DMS 273 (cell line): ENCODE data around the gene LRSAM1.

Experiments
- DNase-seq: peaks from one replicate; lab custom pipeline; 2025; ENCODE audit not compliant: unreplicated experiment; lab: John Stamatoyannopoulos, UW

The LRSAM1 gene

DNA sequence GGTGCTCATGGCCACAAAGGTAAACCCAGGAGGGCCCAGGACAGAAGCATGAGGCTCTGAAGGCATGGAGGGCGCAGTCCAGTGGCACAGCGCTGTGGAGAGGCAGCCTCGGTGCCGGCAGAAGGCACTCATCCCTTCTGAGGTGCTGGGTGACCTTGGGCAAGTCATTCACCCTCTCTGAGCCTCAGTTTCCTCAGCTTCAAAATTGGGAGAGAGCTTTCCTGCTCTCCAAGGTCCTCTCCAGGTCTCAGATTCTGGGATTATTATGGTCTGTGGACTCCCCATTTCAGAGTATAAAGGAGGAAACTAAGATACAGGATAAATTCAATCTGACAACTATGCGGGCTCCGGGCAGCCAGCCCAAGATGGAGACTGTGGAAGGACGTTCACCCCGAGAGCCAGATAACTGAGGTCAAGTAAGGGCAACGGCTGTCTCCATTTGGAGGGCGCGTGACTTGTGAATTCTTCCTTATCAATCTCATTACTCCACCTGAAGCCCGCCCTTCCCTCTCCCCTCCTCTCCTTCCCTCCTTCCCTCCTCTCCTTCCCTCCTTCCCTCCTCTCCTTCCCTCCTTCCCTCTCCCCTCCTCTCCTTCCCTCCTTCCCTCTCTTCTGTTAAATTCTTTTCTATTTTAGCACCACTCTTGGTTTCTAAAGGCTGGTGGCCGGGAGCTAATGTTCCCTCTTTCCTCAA lies 58.1 kb downstream of the LRSAM1 start:
- DNase-seq = no peak

GRCh38 chr9:127509955-127510299 lies 58.6 kb downstream of the LRSAM1 start:
- no peak for DNase-seq

GRCh38 chr9:127514468-127514867 lies 63.2 kb downstream of the LRSAM1 start:
- DNase-seq = no peak

GRCh38 chr9:127516835-127517607 lies 65.7 kb downstream of the LRSAM1 start:
- DNase-seq = no peak

DNA sequence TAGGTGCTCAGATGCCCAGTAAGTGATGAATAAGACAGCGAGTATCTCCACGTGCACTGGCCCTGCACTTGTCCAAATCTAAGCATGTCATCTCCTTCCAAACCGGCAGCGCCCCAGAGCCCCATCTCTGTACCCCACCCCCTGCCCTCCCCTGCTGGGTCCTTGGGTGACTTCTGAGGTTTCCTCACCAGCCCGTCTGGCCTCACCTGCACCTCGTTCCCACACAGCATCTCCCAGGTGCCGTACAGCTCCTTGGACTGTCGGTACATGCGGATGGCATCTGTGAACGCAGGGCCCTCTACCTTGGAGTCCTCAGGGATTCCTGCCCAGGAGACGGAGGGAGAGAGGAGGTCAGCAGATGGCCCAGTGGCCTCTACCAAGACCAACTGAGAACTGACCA lies 66.3 kb downstream of the LRSAM1 start:
- no peak for DNase-seq

- no peak for DNase-seq
These were observed 67.0 kb downstream of the LRSAM1 start for GRCh38 chr9:127518091-127518856.

GRCh38 chr9:127519301-127520166 lies 68.2 kb downstream of the LRSAM1 start:
- DNase-seq = no peak

DNA sequence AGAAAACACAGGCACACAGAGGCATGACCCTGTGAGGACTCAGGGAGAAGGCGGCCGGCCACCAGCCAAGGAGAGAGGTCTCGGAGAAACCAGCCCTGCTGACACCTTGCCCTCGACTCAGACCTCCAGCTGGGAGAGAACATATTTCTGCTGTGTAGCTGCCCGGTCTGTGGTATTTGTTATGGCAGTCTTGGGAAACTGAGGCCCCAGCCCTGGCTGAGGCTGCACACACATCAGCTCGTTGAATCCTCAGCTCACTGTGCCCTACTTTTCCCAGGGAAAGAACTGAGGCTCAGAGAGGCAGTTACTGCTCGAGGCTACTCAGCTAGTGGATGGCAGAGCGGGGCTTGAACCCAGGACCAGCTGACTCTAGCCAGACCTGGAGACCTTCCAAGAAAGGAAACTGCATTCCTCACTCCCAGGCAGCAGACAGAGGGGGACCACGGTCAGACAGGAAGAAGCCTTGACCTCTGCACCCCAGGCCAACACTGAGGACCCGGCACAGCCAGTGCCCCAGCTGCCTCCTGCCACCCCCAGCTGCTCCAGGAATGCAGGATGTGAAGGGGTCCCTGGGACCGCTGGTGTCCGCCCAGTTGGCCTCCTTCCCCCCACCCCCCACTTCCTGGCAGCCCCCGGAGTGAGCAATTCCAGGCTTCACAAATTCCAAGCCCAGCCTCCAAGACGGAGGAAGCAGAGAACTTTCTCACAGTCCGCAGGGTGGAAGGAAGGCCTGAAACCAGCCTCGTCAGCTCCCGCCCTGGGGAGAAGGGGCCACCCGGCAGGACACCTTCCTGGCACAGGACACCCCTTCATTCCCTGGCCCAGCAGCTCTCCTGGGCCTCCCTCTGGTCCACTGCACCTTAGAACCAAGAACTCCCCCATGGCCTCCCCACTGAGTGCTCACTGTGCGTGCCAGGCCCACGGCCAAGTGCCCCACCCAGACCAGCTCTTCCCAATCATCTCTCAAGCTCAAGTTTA lies 69.9 kb downstream of the LRSAM1 start:
- DNase-seq = no peak

- DNase-seq = peak; percentile 30
These were observed 70.6 kb downstream of the LRSAM1 start for GRCh38 chr9:127521919-127522304.

GRCh38 chr9:127522727-127523126 lies 71.4 kb downstream of the LRSAM1 start:
- no peak for DNase-seq

DNA sequence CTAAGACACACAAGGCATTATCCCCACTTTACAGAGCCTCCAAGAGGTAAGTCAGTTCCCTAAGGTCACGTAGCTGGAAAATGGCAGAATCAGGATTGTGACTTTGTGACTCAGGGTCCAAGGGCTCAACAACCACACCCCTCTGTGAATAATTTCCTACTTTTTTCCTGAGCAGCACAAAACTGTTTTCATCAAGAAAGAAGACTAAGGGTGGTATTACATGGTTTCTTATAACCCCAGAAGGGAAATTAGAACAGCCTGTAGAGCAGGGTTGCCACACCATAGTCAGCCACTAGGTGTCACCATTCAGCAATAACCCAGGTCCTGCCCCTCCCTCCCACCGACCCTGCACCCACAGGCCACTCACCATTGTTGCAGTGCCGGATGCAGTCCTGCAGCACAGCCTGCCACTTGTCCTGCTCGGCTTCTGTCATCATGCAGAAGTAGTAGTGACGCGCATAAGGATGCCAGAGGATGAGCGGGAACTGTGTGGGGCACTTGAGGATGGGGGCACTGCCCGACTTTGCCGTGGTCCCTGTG lies 72.1 kb downstream of the LRSAM1 start:
- DNase-seq = peak; percentile 51

DNA sequence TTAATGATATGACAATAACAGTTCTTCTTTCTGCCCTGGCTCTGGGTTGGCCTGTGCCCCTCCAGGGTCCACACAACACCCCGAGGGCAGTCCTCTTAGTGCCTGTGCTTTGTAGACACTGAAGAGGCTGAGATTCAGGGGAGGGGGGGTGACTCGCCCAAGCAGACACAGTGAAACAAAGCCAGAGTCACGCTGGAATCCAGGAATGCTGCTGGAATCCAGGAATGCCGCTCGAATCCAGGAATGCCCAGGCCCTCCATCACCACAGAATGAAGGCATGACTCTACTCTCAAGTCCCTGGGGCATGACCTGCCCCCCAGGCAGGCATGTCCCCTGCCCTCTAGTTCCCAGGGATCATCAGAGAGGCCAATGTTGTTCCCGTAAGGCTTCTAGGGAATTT lies 73.1 kb downstream of the LRSAM1 start:
- DNase-seq = no peak

DNA sequence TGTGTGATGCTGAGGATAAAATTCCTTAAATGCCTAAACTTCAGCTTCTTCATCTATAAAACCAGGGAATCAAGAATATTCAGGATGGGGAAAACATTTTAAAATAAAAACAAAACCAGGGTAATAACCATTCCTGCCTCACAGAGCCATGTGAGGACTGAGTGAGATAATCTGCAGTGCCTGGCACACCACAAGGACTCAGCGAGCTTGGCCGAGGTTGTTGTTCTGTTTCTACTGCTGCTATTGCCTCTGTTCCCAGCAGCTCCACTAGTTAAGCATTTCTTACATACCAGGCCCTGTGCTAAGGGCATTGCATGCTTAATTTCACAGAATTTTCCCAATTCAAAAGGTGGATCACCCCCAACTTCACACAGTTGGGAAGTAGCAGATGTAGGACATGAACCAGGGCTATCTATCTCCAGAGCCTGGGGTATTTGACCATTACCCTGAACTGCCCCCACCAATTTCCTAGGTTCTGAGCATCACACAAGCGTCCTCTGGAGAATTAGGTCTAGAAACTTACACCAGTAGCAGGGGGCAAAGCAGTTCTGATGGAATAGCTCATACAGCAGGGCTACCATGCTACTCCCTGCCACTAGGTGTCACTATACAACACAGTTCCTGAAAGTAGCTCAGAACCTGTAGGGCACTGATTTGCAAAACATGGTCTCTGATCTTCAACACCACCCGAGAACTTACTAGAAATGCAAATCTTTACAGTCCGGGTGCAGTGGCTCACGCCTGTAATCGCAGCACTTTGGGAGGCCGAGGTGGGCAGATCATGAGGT lies 74.3 kb downstream of the LRSAM1 start:
- peak; percentile 62 for DNase-seq

GRCh38 chr9:127526655-127527559 lies 75.6 kb downstream of the LRSAM1 start:
- no peak for DNase-seq

DNA sequence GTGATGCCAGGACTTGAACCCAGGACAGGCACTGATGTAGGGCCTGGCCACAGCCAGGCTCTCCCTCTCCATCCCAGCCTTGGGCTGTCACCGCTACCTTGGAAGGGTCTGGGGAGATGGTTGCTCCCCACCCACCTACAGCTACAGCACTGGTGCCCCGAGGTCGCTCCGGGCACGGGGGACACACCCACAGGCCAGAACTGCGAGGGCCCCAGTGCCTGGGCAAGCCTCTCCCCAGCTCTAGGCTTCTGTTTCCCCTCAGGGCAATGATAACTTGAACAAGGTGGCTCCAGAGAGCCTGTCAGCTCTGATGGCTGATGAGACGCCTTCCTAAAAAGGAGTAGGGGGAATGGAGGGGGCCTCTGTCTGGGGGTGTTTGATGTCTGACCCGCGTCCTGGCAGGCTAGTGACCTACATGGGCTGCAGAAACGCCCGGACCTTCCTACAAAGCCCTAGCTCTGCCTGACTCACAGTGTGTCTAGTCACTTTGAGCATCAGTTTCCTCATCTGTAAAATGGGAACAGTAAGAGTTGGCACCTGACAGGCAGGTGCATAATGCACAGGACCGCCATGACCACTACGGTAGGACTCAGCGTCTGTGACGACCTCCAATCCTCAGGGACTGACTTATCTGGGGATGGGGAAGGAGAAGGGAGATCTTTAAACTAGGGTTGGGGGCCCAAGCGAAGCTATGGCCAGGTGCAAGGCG lies 76.4 kb downstream of the LRSAM1 start:
- no peak for DNase-seq

- no peak for DNase-seq
These were observed 77.3 kb downstream of the LRSAM1 start for GRCh38 chr9:127528422-127529251.
